ENCODE data around the gene IL13. TPM values are rescaled to one million over a fixed set of nuclear protein-coding genes. Genes with fewer than 3 reads are reported as not detected.

Gene IL13
- total and polyA plus RNA-seq, 9 donors: not detected

DNA sequence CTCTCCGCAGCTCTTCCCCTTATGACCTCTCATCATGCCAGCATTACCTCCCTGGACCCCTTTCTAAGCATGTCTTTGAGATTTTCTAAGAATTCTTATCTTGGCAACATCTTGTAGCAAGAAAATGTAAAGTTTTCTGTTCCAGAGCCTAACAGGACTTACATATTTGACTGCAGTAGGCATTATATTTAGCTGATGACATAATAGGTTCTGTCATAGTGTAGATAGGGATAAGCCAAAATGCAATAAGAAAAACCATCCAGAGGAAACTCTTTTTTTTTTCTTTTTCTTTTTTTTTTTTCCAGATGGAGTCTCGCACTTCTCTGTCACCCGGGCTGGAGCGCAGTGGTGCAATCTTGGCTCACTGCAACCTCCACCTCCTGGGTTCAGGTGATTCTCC lies 20.7 kb upstream of the IL13 start:
- H3K36me3 ChIP-seq: no peaks in the 10 kb centered on the region
- no peak overlapping the region for H3K27ac ChIP-seq
- intact Hi-C loops (cut with DNase I): no loop called here

DNA sequence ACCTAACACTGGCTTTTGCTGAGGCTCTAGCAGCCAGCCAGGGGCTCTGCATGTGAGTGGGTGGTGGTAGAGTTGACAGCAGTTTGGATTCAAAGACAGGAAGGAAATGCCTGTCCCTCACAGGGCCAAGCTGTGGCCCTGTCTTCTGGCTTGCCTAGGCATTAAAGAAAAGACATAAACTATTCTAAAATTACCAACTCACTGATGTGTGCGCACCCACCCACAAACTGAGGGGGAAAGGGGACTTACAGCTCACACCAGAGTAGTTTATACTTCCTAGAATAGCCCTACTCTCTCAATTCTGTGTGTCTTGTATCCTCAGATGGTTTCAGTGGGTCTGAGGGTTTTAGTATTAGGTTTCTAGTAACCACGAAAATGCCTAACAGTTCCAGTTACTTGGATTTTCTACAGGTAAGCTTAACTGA lies 18.3 kb upstream of the IL13 start:
- Histone ChIP-seq H3K36me3 (no peaks in the 10 kb centered on the region), H3K27ac (no peak overlapping the region), H3K9me3 (no peaks in the 10 kb centered on the region), H3K27me3 (no peaks in the 10 kb centered on the region), H3K4me1 (ENCODE audit: insufficient read depth) (no peaks in the 10 kb centered on the region), H3K4me3 (no peak overlapping the region)
- no peak for DNase-seq
- 89 to 98% (median 89%) methylated on average over 2 of the region's 2 CpGs for WGBS, 3 donors
- intact Hi-C loops (cut with DNase I): no loop called here
- TF ChIP-seq EP300 (IDR thresholded peaks at IDR 0.05) (no peak), POLR2A (IDR thresholded peaks at IDR 0.05) (no peak)
- TF ChIP-seq, protein P1, sequence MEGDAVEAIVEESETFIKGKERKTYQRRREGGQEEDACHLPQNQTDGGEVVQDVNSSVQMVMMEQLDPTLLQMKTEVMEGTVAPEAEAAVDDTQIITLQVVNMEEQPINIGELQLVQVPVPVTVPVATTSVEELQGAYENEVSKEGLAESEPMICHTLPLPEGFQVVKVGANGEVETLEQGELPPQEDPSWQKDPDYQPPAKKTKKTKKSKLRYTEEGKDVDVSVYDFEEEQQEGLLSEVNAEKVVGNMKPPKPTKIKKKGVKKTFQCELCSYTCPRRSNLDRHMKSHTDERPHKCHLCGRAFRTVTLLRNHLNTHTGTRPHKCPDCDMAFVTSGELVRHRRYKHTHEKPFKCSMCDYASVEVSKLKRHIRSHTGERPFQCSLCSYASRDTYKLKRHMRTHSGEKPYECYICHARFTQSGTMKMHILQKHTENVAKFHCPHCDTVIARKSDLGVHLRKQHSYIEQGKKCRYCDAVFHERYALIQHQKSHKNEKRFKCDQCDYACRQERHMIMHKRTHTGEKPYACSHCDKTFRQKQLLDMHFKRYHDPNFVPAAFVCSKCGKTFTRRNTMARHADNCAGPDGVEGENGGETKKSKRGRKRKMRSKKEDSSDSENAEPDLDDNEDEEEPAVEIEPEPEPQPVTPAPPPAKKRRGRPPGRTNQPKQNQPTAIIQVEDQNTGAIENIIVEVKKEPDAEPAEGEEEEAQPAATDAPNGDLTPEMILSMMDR (IDR thresholded peaks at IDR 0.05): no peak

More for the DNA sequence above, 20.7 kb upstream of the IL13 start:
- Histone ChIP-seq H3K9me3 (no peaks in the 10 kb centered on the region), H3K4me3 (no peak overlapping the region), H3K27me3 (no peaks in the 10 kb centered on the region), H3K4me1 (ENCODE audit: insufficient read depth) (no peaks in the 10 kb centered on the region)
- 89 to 99% (median 94%) methylated on average over 4 of the region's 4 CpGs for WGBS, 3 donors
- no peak for DNase-seq
- TF ChIP-seq EP300 (IDR thresholded peaks at IDR 0.05) (no peak), POLR2A (IDR thresholded peaks at IDR 0.05) (no peak)
- TF ChIP-seq, protein P1 (IDR thresholded peaks at IDR 0.05): no peak

DNA sequence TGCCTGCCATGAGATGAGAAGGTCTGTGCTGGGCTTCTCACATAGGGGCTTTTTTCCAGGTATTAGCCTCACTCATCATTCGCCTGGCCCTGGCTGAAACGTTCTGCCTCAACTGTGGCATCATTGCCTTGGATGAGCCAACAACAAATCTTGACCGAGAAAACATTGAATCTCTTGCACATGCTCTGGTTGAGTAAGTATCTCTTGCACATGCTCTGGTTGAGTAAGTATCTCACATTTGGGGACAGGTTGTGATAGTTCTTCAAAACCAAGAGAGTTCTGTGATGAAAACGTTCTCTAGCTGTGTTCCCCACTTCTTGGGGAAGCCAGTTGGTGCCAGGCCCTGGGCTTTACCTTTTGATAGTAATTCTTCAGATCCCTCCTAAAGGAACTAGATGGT lies 17.4 kb upstream of the IL13 start:
- Histone ChIP-seq H3K27ac (no peak overlapping the region), H3K4me3 (no peak overlapping the region), H3K36me3 (no peaks in the 10 kb centered on the region), H3K4me1 (ENCODE audit: insufficient read depth) (no peaks in the 10 kb centered on the region), H3K9me3 (no peaks in the 10 kb centered on the region), H3K27me3 (no peaks in the 10 kb centered on the region)
- WGBS, 3 donors: 88 to 96% (median 95%) methylated on average over 4 of the region's 4 CpGs
- intact Hi-C loops (cut with DNase I): no loop called here
- DNase-seq: no peak
- TF ChIP-seq, protein P1 (IDR thresholded peaks at IDR 0.05): no peak

DNA sequence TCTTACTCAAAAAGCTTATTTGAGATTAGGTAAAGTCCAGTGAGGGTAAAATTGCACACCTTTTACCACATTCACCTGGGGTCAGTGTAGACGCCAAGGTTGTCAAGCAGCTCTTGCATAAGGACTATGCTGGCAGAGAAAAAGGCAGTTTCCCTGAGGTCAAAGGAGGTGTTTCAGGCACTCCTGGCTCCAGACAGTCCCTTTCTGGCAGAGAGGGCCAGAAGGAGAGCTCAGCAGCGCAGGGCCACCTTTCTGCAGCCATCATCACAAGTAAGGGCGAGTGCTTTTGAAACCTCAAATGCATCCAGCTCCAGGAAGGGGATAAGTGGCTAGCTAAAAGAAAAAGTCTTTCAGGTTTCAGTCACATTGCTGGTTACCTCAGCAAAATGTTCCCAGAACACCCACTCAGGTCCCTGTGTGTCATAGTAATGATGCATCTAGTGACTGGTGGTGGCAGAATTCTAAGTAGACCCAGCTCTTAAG lies 16.7 kb upstream of the IL13 start:
- WGBS, 3 donors: 94 to 98% (median 96%) methylated on average over 3 of the region's 3 CpGs
- TF ChIP-seq EP300 (IDR thresholded peaks at IDR 0.05): no peak
- TF ChIP-seq, protein P1 (IDR thresholded peaks at IDR 0.05): no peak
- no peak for TF ChIP-seq POLR2A (IDR thresholded peaks at IDR 0.05)

More for the DNA sequence above, 16.7 kb upstream of the IL13 start:
- Histone ChIP-seq H3K4me1 (ENCODE audit: insufficient read depth) (no peaks in the 10 kb centered on the region), H3K9me3 (no peaks in the 10 kb centered on the region), H3K4me3 (no peak overlapping the region), H3K27me3 (no peaks in the 10 kb centered on the region), H3K36me3 (no peaks in the 10 kb centered on the region), H3K27ac (no peak overlapping the region)
- no peak for DNase-seq
- intact Hi-C loops (cut with DNase I): no loop called here

All from ovary (tissue), 9 donors.